ENCODE results near the gene TCERG1L.

DNA sequence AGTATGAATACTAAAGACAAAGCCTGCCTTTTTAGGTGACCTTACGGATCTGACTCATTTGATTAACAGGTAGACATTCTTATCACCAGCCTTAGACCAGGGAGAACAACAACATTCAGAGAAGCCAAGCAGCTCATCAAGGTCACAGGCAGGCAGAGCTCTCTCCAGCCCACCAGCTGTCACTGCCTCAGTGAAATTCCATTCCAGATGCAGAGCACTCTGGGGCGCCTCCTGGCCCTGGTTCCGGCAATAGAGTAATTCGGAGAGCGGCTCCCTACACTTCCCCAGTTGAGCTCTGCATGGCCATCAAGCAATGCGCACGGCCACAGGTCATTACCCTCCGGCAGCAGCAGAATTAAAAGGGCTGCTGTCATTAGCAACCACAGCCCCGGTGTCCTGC, 164.7 kb downstream of the TCERG1L start:
- TF ChIP-seq, protein P1, sequence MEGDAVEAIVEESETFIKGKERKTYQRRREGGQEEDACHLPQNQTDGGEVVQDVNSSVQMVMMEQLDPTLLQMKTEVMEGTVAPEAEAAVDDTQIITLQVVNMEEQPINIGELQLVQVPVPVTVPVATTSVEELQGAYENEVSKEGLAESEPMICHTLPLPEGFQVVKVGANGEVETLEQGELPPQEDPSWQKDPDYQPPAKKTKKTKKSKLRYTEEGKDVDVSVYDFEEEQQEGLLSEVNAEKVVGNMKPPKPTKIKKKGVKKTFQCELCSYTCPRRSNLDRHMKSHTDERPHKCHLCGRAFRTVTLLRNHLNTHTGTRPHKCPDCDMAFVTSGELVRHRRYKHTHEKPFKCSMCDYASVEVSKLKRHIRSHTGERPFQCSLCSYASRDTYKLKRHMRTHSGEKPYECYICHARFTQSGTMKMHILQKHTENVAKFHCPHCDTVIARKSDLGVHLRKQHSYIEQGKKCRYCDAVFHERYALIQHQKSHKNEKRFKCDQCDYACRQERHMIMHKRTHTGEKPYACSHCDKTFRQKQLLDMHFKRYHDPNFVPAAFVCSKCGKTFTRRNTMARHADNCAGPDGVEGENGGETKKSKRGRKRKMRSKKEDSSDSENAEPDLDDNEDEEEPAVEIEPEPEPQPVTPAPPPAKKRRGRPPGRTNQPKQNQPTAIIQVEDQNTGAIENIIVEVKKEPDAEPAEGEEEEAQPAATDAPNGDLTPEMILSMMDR (IDR thresholded peaks at IDR 0.05): no peak
- TF ChIP-seq REST (IDR thresholded peaks at IDR 0.05; ENCODE audit: insufficient read depth in 1 of 2, low read depth in 2 of 2, low read length in 1 of 2): no peak
- no peak for TF ChIP-seq POLR2AphosphoS5 (IDR thresholded peaks at IDR 0.05; ENCODE audit: low read depth, low read length)
- no peak for TF ChIP-seq SIN3A (IDR thresholded peaks at IDR 0.05; ENCODE audit: borderline replicate concordance, insufficient read depth, low read depth, low read length)
- TF ChIP-seq TCF7L2 (IDR thresholded peaks at IDR 0.05; ENCODE audit: low read depth, low read length): no peak

Data from Panc1 (cell line).